ENCODE results near the gene IL36B. TPM values are rescaled to one million over a fixed set of nuclear protein-coding genes. Genes with fewer than 3 reads are reported as not detected.

IL36B gene
- total and polyA plus RNA-seq, 8 donors = not detected

GRCh38 chr2:113064898-113065297, 12.2 kb upstream of the IL36B start:
- no peak for TF ChIP-seq CTCF (IDR thresholded peaks at IDR 0.05)
- Histone ChIP-seq H3K4me1 (no peaks in the 10 kb centered on the region), H3K4me3 (no peak overlapping the region), H3K27me3 (peaks cover 0 to 7% of the 10 kb centered on the region in 2 donors), H3K9me3 (no peaks in the 10 kb centered on the region), H3K27ac (no peak overlapping the region), H3K36me3 (no peaks in the 10 kb centered on the region)
- no peak for DNase-seq
- intact Hi-C loops (cut with DNase I) = no loop called here
- ATAC-seq = no peak

GRCh38 chr2:113064281-113064680, 11.6 kb upstream of the IL36B start:
- no peak overlapping the region for H3K27ac ChIP-seq

GRCh38 chr2:113061896-113062770, 9.5 kb upstream of the IL36B start:
- no peak for ATAC-seq

More at GRCh38 chr2:113064281-113064680, 11.6 kb upstream of the IL36B start:
- intact Hi-C loops (cut with DNase I) = no loop called here
- H3K4me1 ChIP-seq = no peaks in the 10 kb centered on the region
- H3K9me3 ChIP-seq = no peaks in the 10 kb centered on the region
- H3K36me3 ChIP-seq = no peaks in the 10 kb centered on the region
- H3K27me3 ChIP-seq = peaks cover 0 to 7% of the 10 kb centered on the region in 2 donors
- DNase-seq = no peak
- ATAC-seq = no peak
- no peak overlapping the region for H3K4me3 ChIP-seq
- TF ChIP-seq CTCF (IDR thresholded peaks at IDR 0.05) = no peak

GRCh38 chr2:113061241-113061640, 8.6 kb upstream of the IL36B start:
- no peaks in the 10 kb centered on the region for H3K4me1 ChIP-seq
- no peaks in the 10 kb centered on the region for H3K36me3 ChIP-seq
- H3K27me3 ChIP-seq = peaks cover 0 to 7% of the 10 kb centered on the region in 2 donors
- intact Hi-C loops (cut with DNase I) = no loop called here
- H3K4me3 ChIP-seq = no peak overlapping the region
- DNase-seq (no peak), ATAC-seq (no peak)
- no peak overlapping the region for H3K27ac ChIP-seq
- H3K9me3 ChIP-seq = no peaks in the 10 kb centered on the region
- no peak for TF ChIP-seq CTCF (IDR thresholded peaks at IDR 0.05)

More at GRCh38 chr2:113061896-113062770, 9.5 kb upstream of the IL36B start:
- no peaks in the 10 kb centered on the region for H3K9me3 ChIP-seq
- TF ChIP-seq CTCF (IDR thresholded peaks at IDR 0.05) = no peak
- H3K36me3 ChIP-seq = no peaks in the 10 kb centered on the region
- intact Hi-C loops (cut with DNase I) = no loop called here
- H3K27ac ChIP-seq = no peak overlapping the region
- no peak for DNase-seq
- no peak overlapping the region for H3K4me3 ChIP-seq
- H3K27me3 ChIP-seq = peaks cover 0 to 7% of the 10 kb centered on the region in 2 donors
- no peaks in the 10 kb centered on the region for H3K4me1 ChIP-seq

GRCh38 chr2:113060796-113061195, 8.1 kb upstream of the IL36B start:
- Histone ChIP-seq H3K4me3 (no peak overlapping the region), H3K27ac (no peak overlapping the region), H3K9me3 (no peaks in the 10 kb centered on the region), H3K36me3 (no peaks in the 10 kb centered on the region), H3K4me1 (no peaks in the 10 kb centered on the region), H3K27me3 (peaks cover 0 to 7% of the 10 kb centered on the region in 2 donors)
- ATAC-seq = no peak
- no peak for DNase-seq
- intact Hi-C loops (cut with DNase I) = no loop called here
- no peak for TF ChIP-seq CTCF (IDR thresholded peaks at IDR 0.05)

All from left lung (tissue), 10 donors.